GM21717 (cell line): ENCODE results near the gene RPS29.
"Not testable (repeated sequence)": the region's sequence is repeated elsewhere in the genome, so short reads cannot be mapped to it uniquely, and the experiment has no call there.

Source experiments
- ATAC-seq: cut with Tn5 transposase; IDR thresholded peaks from one replicate; pipeline ENCODE4 v1.9.1; 2021; ENCODE audit warnings: mild to moderate bottlenecking, moderate library complexity; ENCODE audit not compliant: unreplicated experiment

Gene RPS29

GRCh38 chr14:49585803-49586672 lies at the start of gene RPS29:
Gene RPS29 (minus strand): TSS chr14:49586380. CDS start chr14:49586346, 34 bp downstream.
- ATAC-seq: peak; percentile 90

GRCh38 chr14:49634547-49635334 lies 48.6 kb upstream of the RPS29 start, which contains the start of gene DNAAF2:
Gene DNAAF2 (minus strand): TSS chr14:49635244. CDS start chr14:49635149, 95 bp downstream.
- peak; percentile 31 for ATAC-seq

- peak; percentile 83 for ATAC-seq
Measured at GRCh38 chr14:49633640-49634546, 47.7 kb upstream of the RPS29 start.

- ATAC-seq: no peak
Measured at GRCh38 chr14:49623941-49624839, 38.0 kb upstream of the RPS29 start.

GRCh38 chr14:49623387-49623786 lies 37.2 kb upstream of the RPS29 start:
- no peak for ATAC-seq

- no peak for ATAC-seq
Measured at GRCh38 chr14:49622022-49622607, 35.9 kb upstream of the RPS29 start.

- ATAC-seq: peak; percentile 23
Measured at GRCh38 chr14:49621114-49621881, 35.1 kb upstream of the RPS29 start.

GRCh38 chr14:49620182-49621113 lies 34.3 kb upstream of the RPS29 start, which contains the start of the genes MGAT2 and RPL36AL:
Gene MGAT2 (plus strand): TSS chr14:49620799. CDS start chr14:49621269, 470 bp downstream.
Gene RPL36AL (minus strand): TSS chr14:49620626. CDS start chr14:49619104, 1,522 bp downstream.
- peak; percentile 93 for ATAC-seq

GRCh38 chr14:49619730-49620129 lies 33.5 kb upstream of the RPS29 start:
- no peak for ATAC-seq

- ATAC-seq: not testable (repeated sequence)
Measured at GRCh38 chr14:49619273-49619672, 33.1 kb upstream of the RPS29 start.

- ATAC-seq: no peak
Measured at GRCh38 chr14:49617852-49618519, 31.8 kb upstream of the RPS29 start.

- ATAC-seq: no peak
Measured at GRCh38 chr14:49615776-49616175, 29.6 kb upstream of the RPS29 start.

- no peak for ATAC-seq
Measured at GRCh38 chr14:49614196-49614595, 28.0 kb upstream of the RPS29 start.

GRCh38 chr14:49612671-49613070 lies 26.5 kb upstream of the RPS29 start:
- no peak for ATAC-seq

- ATAC-seq: no peak
Measured at GRCh38 chr14:49612251-49612650, 26.1 kb upstream of the RPS29 start.

- no peak for ATAC-seq
Measured at GRCh38 chr14:49607583-49607982, 21.4 kb upstream of the RPS29 start.
